ENCODE results near the gene CFHR4.
"Not testable (repeated sequence)": the region's sequence is repeated elsewhere in the genome, so short reads cannot be mapped to it uniquely, and the experiment has no call there.

CFHR4 gene

GRCh38 chr1:196877964-196878363 is 9.9 kb upstream of the CFHR4 start:
- Histone ChIP-seq H3K9me3 (ENCODE audit: control insufficient read depth, insufficient read depth, low read length) (no peaks in the 10 kb centered on the region), H3K9me2 (replicated peaks; ENCODE audit: control insufficient read depth, low read length) (no peaks in the 10 kb centered on the region; the same call in 1 of the 2 replicates), H3K36me3 (ENCODE audit: control insufficient read depth, low read length) (no peaks in the 10 kb centered on the region), H3K79me2 (ENCODE audit: control insufficient read depth, low read length) (no peaks in the 10 kb centered on the region), H3K4me2 (ENCODE audit: low read length) (no peak overlapping the region), H3K27ac (ENCODE audit: low read depth, low read length) (no peak overlapping the region), H3K27me3 (ENCODE audit: control insufficient read depth, low read length) (no peaks in the 10 kb centered on the region), H3F3A (ENCODE audit: control insufficient read depth, insufficient read depth) (no peaks in the 10 kb centered on the region), H3K4me3 (ENCODE audit: low read length) (no peak overlapping the region), H4K20me1 (ENCODE audit: control insufficient read depth, insufficient read depth, low read depth, low read length) (no peaks in the 10 kb centered on the region), H3K4me1 (ENCODE audit: control insufficient read depth, low read length) (no peaks in the 10 kb centered on the region)
- TF ChIP-seq CTCF (IDR thresholded peaks at IDR 0.05; ENCODE audit: low read depth, low read length, poor library complexity, severe bottlenecking) (no peak), EZH2phosphoT487 (IDR thresholded peaks at IDR 0.05; ENCODE audit: borderline replicate concordance, low read length) (no peak)

- H3K27me3 ChIP-seq (ENCODE audit: control insufficient read depth, low read length), result not testable (repeated sequence)
Measured at GRCh38 chr1:196886560-196886959, 1.3 kb upstream of the CFHR4 start.

GRCh38 chr1:196890668-196891067 is 2.8 kb downstream of the CFHR4 start:
- Histone ChIP-seq H3K79me2 (ENCODE audit: control insufficient read depth, low read length) (no peaks in the 10 kb centered on the region), H3F3A (ENCODE audit: control insufficient read depth, insufficient read depth) (no peaks in the 10 kb centered on the region), H3K9me2 (replicated peaks; ENCODE audit: control insufficient read depth, low read length) (no peaks in the 10 kb centered on the region), H3K4me3 (ENCODE audit: low read length) (no peak overlapping the region), H3K27ac (ENCODE audit: low read depth, low read length) (no peak overlapping the region), H3K36me3 (ENCODE audit: control insufficient read depth, low read length) (no peaks in the 10 kb centered on the region), H3K4me2 (ENCODE audit: low read length) (no peak overlapping the region), H4K20me1 (ENCODE audit: control insufficient read depth, insufficient read depth, low read depth, low read length) (no peaks in the 10 kb centered on the region), H3K4me1 (ENCODE audit: control insufficient read depth, low read length) (no peaks in the 10 kb centered on the region), H3K27me3 (ENCODE audit: control insufficient read depth, low read length) (no peaks in the 10 kb centered on the region), H3K9me3 (ENCODE audit: control insufficient read depth, insufficient read depth, low read length) (no peaks in the 10 kb centered on the region)
- TF ChIP-seq EZH2phosphoT487 (IDR thresholded peaks at IDR 0.05; ENCODE audit: borderline replicate concordance, low read length) (no peak), CTCF (IDR thresholded peaks at IDR 0.05; ENCODE audit: low read depth, low read length, poor library complexity, severe bottlenecking) (no peak)

More at GRCh38 chr1:196886560-196886959, 1.3 kb upstream of the CFHR4 start:
- H3K9me2 ChIP-seq (replicated peaks; ENCODE audit: control insufficient read depth, low read length); H4K20me1 ChIP-seq (ENCODE audit: control insufficient read depth, insufficient read depth, low read depth, low read length); H3K4me1 ChIP-seq (ENCODE audit: control insufficient read depth, low read length); H3K9me3 ChIP-seq (ENCODE audit: control insufficient read depth, insufficient read depth, low read length); H3K27ac ChIP-seq (ENCODE audit: low read depth, low read length); H3K4me2 ChIP-seq (ENCODE audit: low read length); H3K4me3 ChIP-seq (ENCODE audit: low read length); H3K79me2 ChIP-seq (ENCODE audit: control insufficient read depth, low read length); H3F3A ChIP-seq (ENCODE audit: control insufficient read depth, insufficient read depth); H3K36me3 ChIP-seq (ENCODE audit: control insufficient read depth, low read length): not testable (repeated sequence)

GRCh38 chr1:196891251-196891650 is 3.4 kb downstream of the CFHR4 start:
- H3F3A ChIP-seq (ENCODE audit: control insufficient read depth, insufficient read depth), result no peaks in the 10 kb centered on the region
- no peaks in the 10 kb centered on the region for H3K9me2 ChIP-seq (replicated peaks; ENCODE audit: control insufficient read depth, low read length)

More at GRCh38 chr1:196891251-196891650, 3.4 kb downstream of the CFHR4 start:
- H3K4me1 ChIP-seq (ENCODE audit: control insufficient read depth, low read length), result no peaks in the 10 kb centered on the region
- no peaks in the 10 kb centered on the region for H4K20me1 ChIP-seq (ENCODE audit: control insufficient read depth, insufficient read depth, low read depth, low read length)
- H3K27ac ChIP-seq (ENCODE audit: low read depth, low read length), result no peak overlapping the region
- H3K79me2 ChIP-seq (ENCODE audit: control insufficient read depth, low read length), result no peaks in the 10 kb centered on the region
- TF ChIP-seq EZH2phosphoT487 (IDR thresholded peaks at IDR 0.05; ENCODE audit: borderline replicate concordance, low read length) (no peak), CTCF (IDR thresholded peaks at IDR 0.05; ENCODE audit: low read depth, low read length, poor library complexity, severe bottlenecking) (no peak)
- no peak overlapping the region for H3K4me3 ChIP-seq (ENCODE audit: low read length)
- H3K9me3 ChIP-seq (ENCODE audit: control insufficient read depth, insufficient read depth, low read length), result no peaks in the 10 kb centered on the region
- no peaks in the 10 kb centered on the region for H3K36me3 ChIP-seq (ENCODE audit: control insufficient read depth, low read length)
- no peak overlapping the region for H3K4me2 ChIP-seq (ENCODE audit: low read length)
- H3K27me3 ChIP-seq (ENCODE audit: control insufficient read depth, low read length), result no peaks in the 10 kb centered on the region

Data from DOHH2 (cell line).